ENCODE results near the gene RNF14. TPM values are rescaled to one million over a fixed set of nuclear protein-coding genes. Genes with fewer than 3 reads are reported as not detected.

Gene RNF14
- total RNA-seq, 1 donor from 2014 or later, result 30.4 TPM

- TF ChIP-seq CTCF (IDR thresholded peaks at IDR 0.05), result no peak
- ChIA-PET CTCF (interaction anchor here (0.6 to 1.7 kb wide), 2 partner anchors 143 to 274 kb away, joined by 4 to 7 read pairs; no protein-coding TSS in a partner anchor), POLR2A (interaction anchor here (0.6 kb wide), 1 partner anchor 281 kb away, joined by 6 read pairs; no protein-coding TSS in a partner anchor)
- H3K27ac Mint-ChIP-seq, result no peak overlapping the region
- H3K9me3 Mint-ChIP-seq, result no peaks in the 10 kb centered on the region
- no peaks in the 10 kb centered on the region for H3K27me3 Mint-ChIP-seq
- peaks cover 49% of the 10 kb centered on the region for H3K36me3 Mint-ChIP-seq (ENCODE audit: low read depth)
- intact Hi-C loops (cut with micrococcal nuclease), result no loop called here
- no peak for DNase-seq
- H3K4me1 Mint-ChIP-seq, result no peaks in the 10 kb centered on the region
- no peak overlapping the region for H3K4me3 Mint-ChIP-seq
- ATAC-seq (ENCODE audit: low read depth), result no peak
Observed at GRCh38 chr5:142000173-142000572, 31.3 kb downstream of the RNF14 start.

- intact Hi-C loops (cut with micrococcal nuclease), result no loop called here
- H3K9me3 Mint-ChIP-seq, result no peaks in the 10 kb centered on the region
- H3K4me3 Mint-ChIP-seq, result no peak overlapping the region
- H3K4me1 Mint-ChIP-seq, result no peaks in the 10 kb centered on the region
- no peaks in the 10 kb centered on the region for H3K27me3 Mint-ChIP-seq
- no peak for TF ChIP-seq CTCF (IDR thresholded peaks at IDR 0.05)
- H3K36me3 Mint-ChIP-seq (ENCODE audit: low read depth), result peaks cover 52% of the 10 kb centered on the region
- CTCF ChIA-PET, result interaction anchor here (0.6 to 1.7 kb wide), 2 partner anchors 142 to 275 kb away, joined by 4 to 7 read pairs; no protein-coding TSS in a partner anchor
- POLR2A ChIA-PET, result interaction anchor here (0.6 kb wide), 1 partner anchor 281 kb away, joined by 6 read pairs; no protein-coding TSS in a partner anchor
- DNase-seq (no peak), ATAC-seq (ENCODE audit: low read depth) (no peak)
- no peak overlapping the region for H3K27ac Mint-ChIP-seq
Observed at GRCh38 chr5:142000704-142001484, 32.0 kb downstream of the RNF14 start.

- ATAC-seq (ENCODE audit: low read depth), result no peak
- intact Hi-C loops (cut with micrococcal nuclease), result no loop called here
- Mint-ChIP-seq H3K4me3 (no peak overlapping the region), H3K27ac (no peak overlapping the region), H3K36me3 (ENCODE audit: low read depth) (peaks cover 46% of the 10 kb centered on the region), H3K9me3 (no peaks in the 10 kb centered on the region), H3K4me1 (peaks cover 8% of the 10 kb centered on the region), H3K27me3 (no peaks in the 10 kb centered on the region)
- TF ChIP-seq CTCF (IDR thresholded peaks at IDR 0.05), result no peak
- no peak for DNase-seq
- ChIA-PET CTCF (interaction anchor here (1.4 kb wide), 1 partner anchor 12 kb away, joined by 3 read pairs; no protein-coding TSS in a partner anchor), POLR2A (no interaction called here)
Observed at GRCh38 chr5:142003266-142003800, 34.4 kb downstream of the RNF14 start.

GRCh38 chr5:142006363-142007236, 37.7 kb downstream of the RNF14 start:
- DNase-seq (no peak), ATAC-seq (ENCODE audit: low read depth) (no peak)
- intact Hi-C loops (cut with micrococcal nuclease), result no loop called here
- ChIA-PET POLR2A (no interaction called here), CTCF (no interaction called here)
- Mint-ChIP-seq H3K4me3 (no peak overlapping the region), H3K27me3 (no peaks in the 10 kb centered on the region), H3K36me3 (ENCODE audit: low read depth) (peaks cover 37% of the 10 kb centered on the region), H3K27ac (peak overlapping the region; percentile 30), H3K4me1 (peaks cover 8% of the 10 kb centered on the region), H3K9me3 (no peaks in the 10 kb centered on the region)
- no peak for TF ChIP-seq CTCF (IDR thresholded peaks at IDR 0.05)

- peaks cover 31% of the 10 kb centered on the region for H3K36me3 Mint-ChIP-seq (ENCODE audit: low read depth)
- H3K9me3 Mint-ChIP-seq, result no peaks in the 10 kb centered on the region
- peaks cover 12% of the 10 kb centered on the region for H3K4me1 Mint-ChIP-seq
- no peak overlapping the region for H3K4me3 Mint-ChIP-seq
- no peak for ATAC-seq (ENCODE audit: low read depth)
- no peak overlapping the region for H3K27ac Mint-ChIP-seq
- ChIA-PET POLR2A (no interaction called here), CTCF (interaction anchor here (0.6 kb wide), 1 partner anchor 14 kb away, joined by 3 read pairs; no protein-coding TSS in a partner anchor)
- DNase-seq, result no peak
- no peak for TF ChIP-seq CTCF (IDR thresholded peaks at IDR 0.05)
- intact Hi-C loops (cut with micrococcal nuclease), result no loop called here
- H3K27me3 Mint-ChIP-seq, result no peaks in the 10 kb centered on the region
Observed at GRCh38 chr5:142007237-142007544, 38.3 kb downstream of the RNF14 start.

Measured in activated B cell treated with CpG ODN at 0.5 μM for 24 hours (primary cell).